Renal cortex interstitium (tissue), 3 donors: ENCODE results near the gene CTCF. TPM values are rescaled to one million over a fixed set of nuclear protein-coding genes. Genes with fewer than 3 reads are reported as not detected.

Source experiments
- polyA plus RNA-seq, 3 donors: library from polyadenylated mRNA; unstranded; fragments of 120-200 nt; gene quantifications; one replicate each; pipeline ENCODE4 v1.2.1, GENCODE V29; 2013; ENCODE audit not compliant: insufficient read length in 3 of 3

Gene CTCF
- polyA plus RNA-seq, 3 donors = 72.5 to 88.2 (median 81.4) TPM

Other genes with a start within 250 kb of the CTCF start
- 1 to 10 TPM; 1.2 to 2.4 (median 1.4) TPM for gene KCTD19, start 235.8 kb upstream of the CTCF start, polyA plus RNA-seq
- 10 to 100 TPM in 1 of 3 donors, 1 to 10 TPM in 2; 3.2 to 11.5 (median 4.6) TPM for gene LRRC36, start 235.7 kb upstream of the CTCF start, polyA plus RNA-seq
- 10 to 100 TPM; 52.5 to 62.1 (median 55.9) TPM for gene TPPP3, start 169.0 kb upstream of the CTCF start, polyA plus RNA-seq
- 10 to 100 TPM in 2 of 3 donors, 1 to 10 TPM in 1; 9.6 to 18.0 (median 12.9) TPM for gene ZDHHC1, start 146.0 kb upstream of the CTCF start, polyA plus RNA-seq
- 10 to 100 TPM; 35.1 to 64.6 (median 42.7) TPM for gene HSD11B2, start 131.4 kb upstream of the CTCF start, polyA plus RNA-seq
- 10 to 100 TPM; 84.1 to 99.9 (median 90.5) TPM for gene ATP6V0D1, start 81.4 kb upstream of the CTCF start, polyA plus RNA-seq
- under 1 TPM in 1 of 3 donors, not detected in 2; 0.53 TPM for gene AGRP, start 79.0 kb upstream of the CTCF start, polyA plus RNA-seq
- gene RIPOR1, start 33.7 kb upstream of the CTCF start, polyA plus RNA-seq = 100 to 1,000 TPM; 101 to 155 (median 126) TPM
- gene CARMIL2, start 82.6 kb downstream of the CTCF start, polyA plus RNA-seq = 1 to 10 TPM; 1.0 to 1.3 (median 1.1) TPM
- gene ACD, start 97.7 kb downstream of the CTCF start, polyA plus RNA-seq = 10 to 100 TPM; 19.8 to 29.5 (median 25.4) TPM
- gene PARD6A, start 98.4 kb downstream of the CTCF start, polyA plus RNA-seq = 1 to 10 TPM; 2.7 to 4.6 (median 3.4) TPM
- 10 to 100 TPM; 20.2 to 34.6 (median 25.7) TPM for gene ENKD1, start 104.2 kb downstream of the CTCF start, polyA plus RNA-seq
- 1 to 10 TPM; 2.9 to 4.8 (median 4.1) TPM for gene C16orf86, start 104.3 kb downstream of the CTCF start, polyA plus RNA-seq
- 10 to 100 TPM; 19.8 to 23.7 (median 23.0) TPM for gene GFOD2, start 156.8 kb downstream of the CTCF start, polyA plus RNA-seq
- 10 to 100 TPM; 22.7 to 30.4 (median 25.2) TPM for gene RANBP10, start 244.0 kb downstream of the CTCF start, polyA plus RNA-seq
- gene TSNAXIP1, start 244.4 kb downstream of the CTCF start, polyA plus RNA-seq = 1 to 10 TPM; 6.9 to 9.4 (median 7.6) TPM